HG02973 (cell line): ENCODE measurements around the gene TEX51.

Experiments used
- ATAC-seq: cut with Tn5 transposase; IDR thresholded peaks from one replicate; pipeline ENCODE4 v1.9.1; 2021; ENCODE audit warnings: moderate library complexity; ENCODE audit not compliant: unreplicated experiment

The TEX51 gene

GRCh38 chr2:126898636-126899035 is at the start of gene TEX51:
TEX51 (plus strand) TSS chr2:126898890; CDS start chr2:126898919, 29 bp downstream.
- no peak for ATAC-seq

GRCh38 chr2:126849054-126849453 is 49.6 kb upstream of the TEX51 start:
- no peak for ATAC-seq

GRCh38 chr2:126849486-126849885 is 49.2 kb upstream of the TEX51 start:
- ATAC-seq, result no peak

GRCh38 chr2:126849991-126850535 is 48.6 kb upstream of the TEX51 start:
- ATAC-seq, result no peak

GRCh38 chr2:126850940-126851339 is 47.8 kb upstream of the TEX51 start:
- ATAC-seq, result no peak

GRCh38 chr2:126851756-126852155 is 46.9 kb upstream of the TEX51 start:
- ATAC-seq, result no peak

- no peak for ATAC-seq
These were observed 46.3 kb upstream of the TEX51 start for GRCh38 chr2:126852361-126852760.

GRCh38 chr2:126855606-126856005 is 43.1 kb upstream of the TEX51 start:
- ATAC-seq, result no peak

- no peak for ATAC-seq
These were observed 42.3 kb upstream of the TEX51 start for GRCh38 chr2:126856403-126856802.

- no peak for ATAC-seq
These were observed 41.2 kb upstream of the TEX51 start for GRCh38 chr2:126857502-126857901.

GRCh38 chr2:126858013-126858412 is 40.7 kb upstream of the TEX51 start:
- no peak for ATAC-seq

- ATAC-seq, result no peak
These were observed 40.3 kb upstream of the TEX51 start for GRCh38 chr2:126858436-126858835.

GRCh38 chr2:126858991-126859390 is 39.7 kb upstream of the TEX51 start:
- no peak for ATAC-seq

- no peak for ATAC-seq
These were observed 39.1 kb upstream of the TEX51 start for GRCh38 chr2:126859631-126860030.

- ATAC-seq, result no peak
These were observed 38.3 kb upstream of the TEX51 start for GRCh38 chr2:126860385-126860784.

- ATAC-seq, result no peak
These were observed 36.0 kb upstream of the TEX51 start for GRCh38 chr2:126862730-126863129.

GRCh38 chr2:126863336-126864015 is 35.2 kb upstream of the TEX51 start:
- ATAC-seq, result no peak

- ATAC-seq, result no peak
These were observed 33.8 kb upstream of the TEX51 start for GRCh38 chr2:126864861-126865260.

GRCh38 chr2:126866451-126866850 is 32.2 kb upstream of the TEX51 start:
- ATAC-seq, result no peak

GRCh38 chr2:126874961-126875360 is 23.7 kb upstream of the TEX51 start:
- ATAC-seq, result no peak

- ATAC-seq, result no peak
These were observed 22.1 kb upstream of the TEX51 start for GRCh38 chr2:126876631-126877030.

- ATAC-seq, result no peak
These were observed 21.6 kb upstream of the TEX51 start for GRCh38 chr2:126877041-126877440.
